Measurements from ENCODE around the gene PRKCA. TPM values are rescaled to one million over a fixed set of nuclear protein-coding genes. Genes with fewer than 3 reads are reported as not detected.

PRKCA gene
- total and polyA plus RNA-seq, 2 donors (not counting 3 experiments of a cell fraction or from before 2014, with no cell fraction given): 7.5 to 34.2 TPM

GRCh38 chr17:66492080-66492479 is 189.7 kb downstream of the PRKCA start:
- POLR2A ChIA-PET: no interaction called here
- Histone ChIP-seq H3K27ac (ENCODE audit: insufficient read depth, low read depth, low read length) (no peak overlapping the region), H3K36me3 (ENCODE audit: control insufficient read depth in 2 of 2, extremely low read depth in 1 of 2, insufficient read depth in 2 of 2, low read length in 2 of 2) (no peaks in the 10 kb centered on the region), H3K4me3 (replicated peaks in 1 of 3; ENCODE audit: insufficient read depth in 1 of 3, low read depth in 1 of 3, low read length in 3 of 3) (no peak overlapping the region), H2AFZ (ENCODE audit: low read depth, low read length) (no peak overlapping the region), H3K79me2 (ENCODE audit: control insufficient read depth, insufficient read depth, low read length) (peaks cover 5% of the 10 kb centered on the region), H3K4me1 (ENCODE audit: control insufficient read depth, extremely low read depth, insufficient read depth, low read length) (peaks cover 21% of the 10 kb centered on the region), H3K9me1 (replicated peaks; ENCODE audit: control insufficient read depth, extremely low read depth, insufficient read depth, low read length) (no peaks in the 10 kb centered on the region), H3K9ac (replicated peaks; ENCODE audit: extremely low read depth, insufficient read depth, low read length) (no peak overlapping the region), H4K20me1 (replicated peaks; ENCODE audit: control insufficient read depth, extremely low read depth, insufficient read depth, low read length) (no peaks in the 10 kb centered on the region), H3K9me3 (replicated peaks; ENCODE audit: control insufficient read depth, insufficient read depth, low read length) (no peaks in the 10 kb centered on the region), H3K4me2 (ENCODE audit: insufficient read depth, low read length) (no peak overlapping the region), H3K27me3 (ENCODE audit: control insufficient read depth in 2 of 2, insufficient read depth in 2 of 2, low read length in 2 of 2) (no peaks in the 10 kb centered on the region)
- no peak for TF ChIP-seq FOS (IDR thresholded peaks at IDR 0.05; ENCODE audit: borderline replicate concordance, insufficient read depth, low read length)
- FAIRE-seq (no peak), DNase-seq (ENCODE audit: low read depth, low spot score) (no peak)
- CTCF ChIA-PET: interaction anchor here (1.5 to 1.8 kb wide), 2 partner anchors 10 to 16 kb away, joined by 4 read pairs; no protein-coding TSS in a partner anchor
- dilution Hi-C loops (cut with MboI; ENCODE audit: extremely low pct_ligation_motif_present, low sequenced_read_pairs): no loop called here
- BruUV-seq (replicated peaks): no TSS peak
- intact Hi-C loops (cut with micrococcal nuclease): no loop called here

- DNase-seq (ENCODE audit: low read depth, low spot score): no peak
- dilution Hi-C loops (cut with MboI; ENCODE audit: extremely low pct_ligation_motif_present, low sequenced_read_pairs) (no loop called here), intact Hi-C loops (cut with micrococcal nuclease) (no loop called here)
- H2AFZ ChIP-seq (ENCODE audit: low read depth, low read length): no peak overlapping the region
- TF ChIP-seq POLR2AphosphoS5 (IDR thresholded peaks at IDR 0.05; ENCODE audit: insufficient read depth, low read depth, low read length): no peak
- TF ChIP-seq CTCF (IDR thresholded peaks at IDR 0.05; ENCODE audit: extremely low read depth in 1 of 2, insufficient read depth in 1 of 2, low read depth in 1 of 2, low read length in 2 of 2): no peak
- TF ChIP-seq EZH2 (IDR thresholded peaks at IDR 0.05; ENCODE audit: borderline replicate concordance, low read depth, low read length, severe bottlenecking): no peak
- TF ChIP-seq JUN (IDR thresholded peaks at IDR 0.05; ENCODE audit: borderline replicate concordance, insufficient read depth, insufficient read length, low read depth): no peak
- no peak for TF ChIP-seq MAX (IDR thresholded peaks at IDR 0.05; ENCODE audit: insufficient read depth, insufficient read length)
- no peak for TF ChIP-seq MYC (IDR thresholded peaks at IDR 0.05; ENCODE audit: low read depth, low read length)
- no peak for TF ChIP-seq GATA2 (IDR thresholded peaks at IDR 0.05; ENCODE audit: insufficient read depth, insufficient read length, low read depth, low read length)
- TF ChIP-seq POLR2A (IDR thresholded peaks at IDR 0.05; ENCODE audit: low read depth, low read length): no peak
- TF ChIP-seq FOS (IDR thresholded peaks at IDR 0.05; ENCODE audit: borderline replicate concordance, insufficient read depth, low read length): no peak
- H3K27ac ChIP-seq (ENCODE audit: insufficient read depth, low read depth, low read length): no peak overlapping the region
- no peaks in the 10 kb centered on the region for H3K36me3 ChIP-seq (ENCODE audit: control insufficient read depth in 2 of 2, extremely low read depth in 1 of 2, insufficient read depth in 2 of 2, low read length in 2 of 2)
- no TSS peak for BruUV-seq (replicated peaks)
- ChIA-PET POLR2A (no interaction called here), CTCF (no interaction called here)
- peaks cover 21% of the 10 kb centered on the region for H3K4me1 ChIP-seq (ENCODE audit: control insufficient read depth, extremely low read depth, insufficient read depth, low read length)
- H3K9me1 ChIP-seq (replicated peaks; ENCODE audit: control insufficient read depth, extremely low read depth, insufficient read depth, low read length): no peaks in the 10 kb centered on the region
- no peaks in the 10 kb centered on the region for H4K20me1 ChIP-seq (replicated peaks; ENCODE audit: control insufficient read depth, extremely low read depth, insufficient read depth, low read length)
- no peak overlapping the region for H3K4me3 ChIP-seq (replicated peaks in 1 of 3; ENCODE audit: insufficient read depth in 1 of 3, low read depth in 1 of 3, low read length in 3 of 3)
- H3K79me2 ChIP-seq (ENCODE audit: control insufficient read depth, insufficient read depth, low read length): peaks cover 2% of the 10 kb centered on the region
- H3K4me2 ChIP-seq (ENCODE audit: insufficient read depth, low read length): no peak overlapping the region
- H3K27me3 ChIP-seq (ENCODE audit: control insufficient read depth in 2 of 2, insufficient read depth in 2 of 2, low read length in 2 of 2): no peaks in the 10 kb centered on the region
- H3K9me3 ChIP-seq (replicated peaks; ENCODE audit: control insufficient read depth, insufficient read depth, low read length): no peaks in the 10 kb centered on the region
- H3K9ac ChIP-seq (replicated peaks; ENCODE audit: extremely low read depth, insufficient read depth, low read length): no peak overlapping the region
- no peak for FAIRE-seq
These were observed 190.2 kb downstream of the PRKCA start for GRCh38 chr17:66492561-66493005.

Measured in endothelial cell of umbilical vein (primary cell).